Nephron (organoid): ENCODE data around the gene RFESD.
A peak's percentile ranks its signal among the peaks of the same experiment; 100 is the strongest.

Experiments
- H3K27ac Mint-ChIP-seq, 3 experiments: 2 replicates each; pipeline ENCODE4 v1.8.0; 2020; ENCODE audit warnings: mixed read lengths in 3 of 3, mild to moderate bottlenecking in 2 of 3, moderate library complexity in 1 of 3
- H3K27me3 Mint-ChIP-seq: 2 replicates; pipeline ENCODE4 v1.8.0; 2021; ENCODE audit warnings: low read depth, mild to moderate bottlenecking, moderate library complexity, mixed read lengths
- H3K36me3 Mint-ChIP-seq: 2 replicates; pipeline ENCODE4 v1.8.0; 2020; ENCODE audit warnings: low read depth, mixed read lengths
- H3K4me1 Mint-ChIP-seq: 2 replicates; pipeline ENCODE4 v1.8.0; 2020; ENCODE audit warnings: mixed read lengths
- H3K4me3 Mint-ChIP-seq, 3 experiments: 2 replicates each; pipeline ENCODE4 v1.8.0; 2020; ENCODE audit warnings: mild to moderate bottlenecking in 3 of 3, mixed read lengths in 3 of 3, moderate library complexity in 2 of 3
- H3K9me3 Mint-ChIP-seq: 2 replicates; pipeline ENCODE4 v1.8.0; 2020; ENCODE audit warnings: mixed read lengths
- TF ChIP-seq, protein P1 (sequence below), 3 experiments: fragments of 200-600 bp; sonication (generic); IDR thresholded peaks; one replicate each; pipeline ENCODE4 v1.5.0; 2021; ENCODE audit warnings: antibody characterized with exemption in 3 of 3; ENCODE audit not compliant: unreplicated experiment in 3 of 3

RFESD gene

DNA sequence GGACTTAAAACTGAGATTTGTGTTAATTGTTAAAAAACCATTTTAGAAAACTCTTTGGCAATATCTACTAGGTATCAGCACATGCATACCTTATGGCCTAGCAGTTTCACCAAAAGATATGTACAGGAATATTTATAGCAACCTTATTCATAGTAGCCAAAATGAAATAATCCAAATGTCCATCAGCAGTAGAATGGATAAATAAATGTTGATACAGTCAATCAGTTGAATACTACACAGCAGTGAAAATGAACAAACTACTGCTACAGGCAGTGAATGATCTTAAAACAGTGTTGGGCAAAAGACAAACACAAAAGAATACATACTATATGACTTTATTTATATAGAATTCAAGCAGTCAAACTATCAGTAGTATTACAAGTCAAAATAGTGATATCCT, 16.4 kb downstream of the RFESD start:
- Mint-ChIP-seq H3K9me3 (no peaks in the 10 kb centered on the region), H3K27me3 (no peaks in the 10 kb centered on the region), H3K36me3 (no peaks in the 10 kb centered on the region), H3K4me3 (no peak overlapping the region), H3K27ac (no peak overlapping the region), H3K4me1 (no peaks in the 10 kb centered on the region)
- TF ChIP-seq, protein P1, sequence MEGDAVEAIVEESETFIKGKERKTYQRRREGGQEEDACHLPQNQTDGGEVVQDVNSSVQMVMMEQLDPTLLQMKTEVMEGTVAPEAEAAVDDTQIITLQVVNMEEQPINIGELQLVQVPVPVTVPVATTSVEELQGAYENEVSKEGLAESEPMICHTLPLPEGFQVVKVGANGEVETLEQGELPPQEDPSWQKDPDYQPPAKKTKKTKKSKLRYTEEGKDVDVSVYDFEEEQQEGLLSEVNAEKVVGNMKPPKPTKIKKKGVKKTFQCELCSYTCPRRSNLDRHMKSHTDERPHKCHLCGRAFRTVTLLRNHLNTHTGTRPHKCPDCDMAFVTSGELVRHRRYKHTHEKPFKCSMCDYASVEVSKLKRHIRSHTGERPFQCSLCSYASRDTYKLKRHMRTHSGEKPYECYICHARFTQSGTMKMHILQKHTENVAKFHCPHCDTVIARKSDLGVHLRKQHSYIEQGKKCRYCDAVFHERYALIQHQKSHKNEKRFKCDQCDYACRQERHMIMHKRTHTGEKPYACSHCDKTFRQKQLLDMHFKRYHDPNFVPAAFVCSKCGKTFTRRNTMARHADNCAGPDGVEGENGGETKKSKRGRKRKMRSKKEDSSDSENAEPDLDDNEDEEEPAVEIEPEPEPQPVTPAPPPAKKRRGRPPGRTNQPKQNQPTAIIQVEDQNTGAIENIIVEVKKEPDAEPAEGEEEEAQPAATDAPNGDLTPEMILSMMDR (IDR thresholded peaks at IDR 0.05; ENCODE audit: unreplicated experiment in 3 of 3), result no peak

DNA sequence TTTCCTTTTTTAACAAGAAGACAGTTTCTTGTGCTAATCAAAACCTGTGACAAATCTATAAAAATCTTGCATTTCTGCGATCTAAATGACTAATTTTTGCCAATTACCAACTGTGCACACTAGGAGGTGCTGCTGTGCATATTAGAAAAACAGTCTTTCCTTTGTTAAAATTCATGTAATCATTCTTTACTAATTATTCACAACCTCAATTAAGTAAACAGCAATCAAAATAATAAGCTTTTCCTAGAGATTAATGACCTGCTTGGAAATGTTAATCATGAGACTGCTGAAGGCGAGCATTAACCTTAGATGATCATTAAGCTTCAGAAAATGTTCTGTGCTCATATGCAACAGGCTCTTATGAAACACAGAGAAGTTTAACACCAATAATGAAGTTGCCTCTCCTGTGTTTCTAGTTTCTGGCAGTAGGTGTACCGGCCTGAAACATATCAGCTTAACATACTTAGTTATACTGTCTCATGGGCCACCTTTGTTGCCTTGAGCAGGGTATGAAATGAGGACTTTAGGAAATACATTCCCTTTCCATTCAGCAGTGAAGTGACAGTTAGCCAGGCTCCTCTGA, 17.7 kb downstream of the RFESD start:
- peak overlapping the region; percentile 38 to 56 (median 38) for H3K27ac Mint-ChIP-seq

DNA sequence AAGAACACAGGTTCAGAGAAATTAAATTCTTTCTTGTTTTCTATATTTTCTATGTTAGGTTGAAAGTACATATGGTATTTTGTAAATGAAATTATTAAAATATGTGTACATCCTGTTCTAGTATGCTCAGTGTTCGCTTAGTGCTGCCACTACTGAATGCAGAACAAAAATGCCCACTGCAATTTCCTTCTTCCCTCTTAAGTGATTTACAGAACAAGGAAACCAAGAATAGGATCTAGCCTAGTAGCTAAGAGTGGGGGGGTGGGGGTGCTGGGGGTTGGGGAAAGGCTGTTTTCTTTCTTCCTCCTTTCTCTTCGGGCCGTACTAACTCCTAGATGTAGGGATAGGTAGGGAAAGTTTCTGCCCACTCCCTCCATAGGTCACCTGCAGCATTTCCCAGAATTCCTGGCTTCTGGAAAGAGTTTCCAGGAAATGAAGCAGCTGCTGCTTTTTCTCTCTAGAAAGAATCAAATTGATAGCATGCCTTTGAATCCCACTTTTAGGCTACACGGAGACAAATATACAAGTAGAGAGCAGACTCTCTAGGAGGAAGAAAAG, 20.6 kb downstream of the RFESD start:
- Mint-ChIP-seq H3K36me3 (no peaks in the 10 kb centered on the region), H3K27ac (peak overlapping the region in 1 of 3 experiments; percentile 35), H3K4me3 (no peak overlapping the region), H3K27me3 (no peaks in the 10 kb centered on the region), H3K9me3 (no peaks in the 10 kb centered on the region), H3K4me1 (peaks cover 29% of the 10 kb centered on the region)
- TF ChIP-seq, protein P1 (IDR thresholded peaks at IDR 0.05; ENCODE audit: unreplicated experiment in 3 of 3), result no peak

More for the DNA sequence above, 17.7 kb downstream of the RFESD start:
- Mint-ChIP-seq H3K27me3 (no peaks in the 10 kb centered on the region), H3K36me3 (no peaks in the 10 kb centered on the region), H3K9me3 (no peaks in the 10 kb centered on the region), H3K4me1 (peaks cover 11% of the 10 kb centered on the region), H3K4me3 (no peak overlapping the region)
- TF ChIP-seq, protein P1 (IDR thresholded peaks at IDR 0.05; ENCODE audit: unreplicated experiment in 3 of 3), result peak; percentile 83 to 87 (median 84)

DNA sequence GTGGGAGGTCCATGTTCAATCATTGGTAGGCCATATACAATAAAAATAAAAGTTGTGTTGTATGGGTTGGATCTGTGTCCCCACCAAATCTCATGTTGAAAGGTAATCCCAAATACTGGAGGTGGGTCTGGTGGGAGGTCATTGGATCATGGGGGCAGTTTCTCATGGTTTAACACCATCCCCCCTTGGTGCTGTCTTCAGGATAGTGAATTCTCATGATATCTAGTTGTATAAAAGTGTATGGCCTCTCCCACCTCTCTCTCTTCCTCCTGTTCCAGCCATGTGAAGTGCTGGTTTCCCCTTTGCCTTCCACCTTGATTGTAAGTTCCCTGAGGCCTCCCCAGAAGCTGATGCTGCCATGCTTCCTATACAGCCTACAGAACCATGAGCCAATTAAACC, 21.1 kb downstream of the RFESD start:
- H3K4me1 Mint-ChIP-seq, result peaks cover 31% of the 10 kb centered on the region
- H3K36me3 Mint-ChIP-seq, result no peaks in the 10 kb centered on the region

DNA sequence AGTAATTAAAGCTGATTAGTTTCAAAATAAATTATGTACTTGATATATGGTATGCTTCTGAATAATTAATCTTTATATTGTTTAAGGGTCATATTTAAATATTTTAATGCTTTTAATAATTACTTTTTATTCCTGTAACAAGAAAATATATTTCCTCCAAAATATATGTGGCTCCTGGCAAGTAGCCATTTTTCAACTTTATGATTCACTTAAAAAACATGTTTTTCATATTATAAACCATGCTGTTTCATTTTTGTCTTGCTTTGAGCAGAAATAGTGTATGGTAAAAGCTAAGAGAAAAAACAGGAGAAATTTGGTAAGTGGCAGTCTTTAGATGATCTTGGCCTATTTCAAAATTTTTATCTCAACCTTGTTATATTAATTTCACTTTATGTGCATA, 21.6 kb downstream of the RFESD start:
- Mint-ChIP-seq H3K9me3 (no peaks in the 10 kb centered on the region), H3K4me3 (no peak overlapping the region), H3K36me3 (no peaks in the 10 kb centered on the region), H3K4me1 (peaks cover 36% of the 10 kb centered on the region), H3K27ac (peak overlapping the region; percentile 59 to 97 (median 81)), H3K27me3 (no peaks in the 10 kb centered on the region)
- TF ChIP-seq, protein P1 (IDR thresholded peaks at IDR 0.05; ENCODE audit: unreplicated experiment in 3 of 3), result no peak

More for the DNA sequence above, 21.1 kb downstream of the RFESD start:
- TF ChIP-seq, protein P1 (IDR thresholded peaks at IDR 0.05; ENCODE audit: unreplicated experiment in 3 of 3), result no peak
- Mint-ChIP-seq H3K27ac (peak overlapping the region in 2 of 3 experiments; percentile 35 to 75), H3K9me3 (no peaks in the 10 kb centered on the region), H3K4me3 (no peak overlapping the region), H3K27me3 (no peaks in the 10 kb centered on the region)

DNA sequence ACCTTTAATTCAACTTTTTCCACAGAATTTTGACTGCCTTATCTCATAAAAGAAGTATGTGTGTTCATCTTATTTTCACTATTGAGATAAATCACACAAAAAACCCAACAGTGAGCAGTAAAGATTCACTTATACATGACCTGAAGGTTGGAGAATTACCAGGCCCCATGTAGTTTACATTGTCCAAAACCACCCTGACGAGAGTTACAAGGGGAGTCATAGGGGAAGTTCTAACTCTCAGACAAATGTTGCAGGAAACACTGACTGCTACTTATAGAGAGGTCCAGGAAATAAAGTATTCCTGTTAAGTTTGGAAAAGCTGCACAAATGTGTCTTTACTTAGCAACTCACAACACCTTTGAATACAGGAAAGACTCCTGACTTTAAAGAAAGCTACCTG, 22.2 kb downstream of the RFESD start:
- TF ChIP-seq, protein P1 (IDR thresholded peaks at IDR 0.05; ENCODE audit: unreplicated experiment in 3 of 3), result no peak
- peak overlapping the region; percentile 59 to 97 (median 81) for H3K27ac Mint-ChIP-seq
- no peak overlapping the region for H3K4me3 Mint-ChIP-seq
- H3K27me3 Mint-ChIP-seq, result no peaks in the 10 kb centered on the region
- no peaks in the 10 kb centered on the region for H3K36me3 Mint-ChIP-seq
- peaks cover 38% of the 10 kb centered on the region for H3K4me1 Mint-ChIP-seq
- H3K9me3 Mint-ChIP-seq, result no peaks in the 10 kb centered on the region
